ENCODE results near the gene MEGF10. TPM values are rescaled to one million over a fixed set of nuclear protein-coding genes. Genes with fewer than 3 reads are reported as not detected.

The MEGF10 gene
- total RNA-seq, 1 donor from 2014 or later = 0.47 TPM

DNA sequence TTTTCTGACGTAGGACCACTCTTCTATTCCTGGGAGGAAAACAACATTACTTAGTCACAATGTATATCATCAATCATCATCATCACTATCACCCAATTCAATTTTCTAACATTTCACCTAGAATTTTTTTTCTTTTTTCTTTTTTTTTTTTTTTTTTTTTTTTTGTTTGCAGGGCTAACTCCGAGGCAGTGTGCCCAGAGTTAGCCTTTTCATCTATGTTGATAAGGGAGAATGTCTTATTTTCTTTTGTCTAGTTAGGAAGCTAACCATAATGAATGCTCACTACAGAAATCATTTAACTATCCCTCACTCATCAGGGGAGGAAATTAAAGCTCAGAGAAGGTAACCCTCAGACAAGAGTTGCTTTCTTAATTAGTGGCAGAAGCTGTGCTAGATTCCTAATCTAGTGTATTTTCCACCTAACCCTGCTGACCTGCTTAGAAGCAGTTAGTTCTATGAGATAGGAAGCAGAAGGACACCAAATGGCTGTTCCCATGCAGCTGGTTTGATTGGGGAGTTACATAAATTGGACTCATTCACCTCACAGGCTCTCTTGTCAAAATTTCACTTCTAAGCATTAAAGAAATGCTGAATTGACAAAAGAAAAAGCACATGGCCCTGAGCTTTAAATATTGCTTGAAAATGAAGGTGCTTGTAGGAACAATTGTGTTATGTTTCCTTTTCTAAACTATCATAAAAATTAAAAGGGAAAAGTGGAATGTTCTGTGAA is 218.2 kb downstream of the MEGF10 start:
- DNase-seq = no peak
- no peaks in the 10 kb centered on the region for H3K27me3 ChIP-seq (ENCODE audit: low read depth)
- TF ChIP-seq, protein P1, sequence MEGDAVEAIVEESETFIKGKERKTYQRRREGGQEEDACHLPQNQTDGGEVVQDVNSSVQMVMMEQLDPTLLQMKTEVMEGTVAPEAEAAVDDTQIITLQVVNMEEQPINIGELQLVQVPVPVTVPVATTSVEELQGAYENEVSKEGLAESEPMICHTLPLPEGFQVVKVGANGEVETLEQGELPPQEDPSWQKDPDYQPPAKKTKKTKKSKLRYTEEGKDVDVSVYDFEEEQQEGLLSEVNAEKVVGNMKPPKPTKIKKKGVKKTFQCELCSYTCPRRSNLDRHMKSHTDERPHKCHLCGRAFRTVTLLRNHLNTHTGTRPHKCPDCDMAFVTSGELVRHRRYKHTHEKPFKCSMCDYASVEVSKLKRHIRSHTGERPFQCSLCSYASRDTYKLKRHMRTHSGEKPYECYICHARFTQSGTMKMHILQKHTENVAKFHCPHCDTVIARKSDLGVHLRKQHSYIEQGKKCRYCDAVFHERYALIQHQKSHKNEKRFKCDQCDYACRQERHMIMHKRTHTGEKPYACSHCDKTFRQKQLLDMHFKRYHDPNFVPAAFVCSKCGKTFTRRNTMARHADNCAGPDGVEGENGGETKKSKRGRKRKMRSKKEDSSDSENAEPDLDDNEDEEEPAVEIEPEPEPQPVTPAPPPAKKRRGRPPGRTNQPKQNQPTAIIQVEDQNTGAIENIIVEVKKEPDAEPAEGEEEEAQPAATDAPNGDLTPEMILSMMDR (IDR thresholded peaks at IDR 0.05; ENCODE audit: borderline replicate concordance) = no peak
- no peaks in the 10 kb centered on the region for H3K36me3 ChIP-seq
- peaks cover 7% of the 10 kb centered on the region for H3K4me1 ChIP-seq
- no peak overlapping the region for H3K4me3 ChIP-seq
- intact Hi-C loops (cut with micrococcal nuclease) = no loop called here
- H3K27ac ChIP-seq (replicated peaks) = no peak overlapping the region
- no peaks in the 10 kb centered on the region for H3K9me3 ChIP-seq (replicated peaks)

Other genes starting within 250 kb of the MEGF10 start
- gene C5orf63, start 217.3 kb upstream of the MEGF10 start, total RNA-seq = 10.3 TPM
- 19.6 TPM for gene PRRC1, start 226.8 kb downstream of the MEGF10 start, total RNA-seq

Data from left ventricle myocardium inferior (tissue), 1 donor.